Activated T-helper 1 cell treated with anti-CD3 and anti-CD28 coated beads, Interleukin-12 subunit alpha, Interleukin-12 subunit beta, Interleukin-2, Interleukin-4 antibody, amounts not matched to agents 30 ng/mL and 10 ng/mL and 1 ng/mL, durations not matched to agents 14 hours and 24 hours and 36 hours (primary cell): ENCODE results near the gene TPBGL. TPM values are rescaled to one million over a fixed set of nuclear protein-coding genes. Genes with fewer than 3 reads are reported as not detected.
A peak's percentile ranks its signal among the peaks of the same experiment; 100 is the strongest.
"Not testable (repeated sequence)": the region's sequence is repeated elsewhere in the genome, so short reads cannot be mapped to it uniquely, and the experiment has no call there.

Source experiments
- DNase-seq: peaks from one replicate; pipeline ENCODE4 v3.0.0; 2021; ENCODE audit warnings: low spot score
- H3K27ac Mint-ChIP-seq: one replicate; pipeline ENCODE4 v1.8.0; 2021; ENCODE audit warnings: mild to moderate bottlenecking, mixed read lengths
- H3K27me3 Mint-ChIP-seq: one replicate; pipeline ENCODE4 v1.8.0; 2022; ENCODE audit warnings: mild to moderate bottlenecking, moderate library complexity, mixed read lengths; ENCODE audit not compliant: insufficient read depth
- H3K36me3 Mint-ChIP-seq: one replicate; pipeline ENCODE4 v1.8.0; 2021; ENCODE audit warnings: low read depth, mixed read lengths
- H3K4me1 Mint-ChIP-seq: one replicate; pipeline ENCODE4 v1.8.0; 2021; ENCODE audit warnings: low read depth, mixed read lengths
- H3K4me3 Mint-ChIP-seq: one replicate; pipeline ENCODE4 v1.8.0; 2021; ENCODE audit warnings: mild to moderate bottlenecking, moderate library complexity, mixed read lengths
- H3K9me3 Mint-ChIP-seq: one replicate; pipeline ENCODE4 v1.8.0; 2021; ENCODE audit warnings: mixed read lengths
- intact Hi-C: fragments of 100-400 bp; cut with micrococcal nuclease; formaldehyde crosslinking; loops from one replicate; pipeline ENCODE4 v1.15.1; 2024
- total RNA-seq: library from RNA; stranded (reverse); gene quantifications from 2 replicates; pipeline ENCODE4 v1.2.3, GENCODE V29; 2022

The TPBGL gene
- total RNA-seq, 1 donor from 2014 or later = 0.34 TPM

DNA sequence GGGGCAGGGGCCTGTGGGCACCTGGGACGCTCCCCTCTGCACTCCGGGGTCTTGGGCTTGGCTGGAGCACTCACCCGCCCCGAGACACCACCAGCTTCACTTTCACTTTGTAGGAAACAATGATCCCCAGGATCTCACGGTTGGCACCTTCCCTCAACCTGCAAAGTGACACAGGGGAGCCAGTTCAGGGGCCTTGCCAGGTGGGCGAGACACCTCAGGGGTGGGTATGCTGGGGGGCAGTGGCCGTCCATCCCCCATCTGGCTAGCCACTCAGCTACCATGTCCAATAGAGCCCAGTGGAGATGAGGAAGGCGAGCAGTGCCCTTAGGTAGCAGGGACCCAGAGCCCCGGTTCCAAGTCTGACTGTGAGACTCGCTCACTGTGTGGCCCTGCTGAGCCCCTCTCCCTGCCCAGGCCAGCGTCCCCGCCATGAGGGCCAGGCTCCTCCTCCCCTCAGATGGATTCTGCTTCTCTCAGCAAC is 32.3 kb downstream of the TPBGL start:
- Mint-ChIP-seq H3K4me1 (peaks cover 27% of the 10 kb centered on the region), H3K4me3 (no peak overlapping the region), H3K9me3 (no peaks in the 10 kb centered on the region), H3K27ac (peak overlapping the region; percentile 44), H3K36me3 (peaks cover 18% of the 10 kb centered on the region), H3K27me3 (no peaks in the 10 kb centered on the region)
- DNase-seq = no peak
- intact Hi-C loops = no loop called here

DNA sequence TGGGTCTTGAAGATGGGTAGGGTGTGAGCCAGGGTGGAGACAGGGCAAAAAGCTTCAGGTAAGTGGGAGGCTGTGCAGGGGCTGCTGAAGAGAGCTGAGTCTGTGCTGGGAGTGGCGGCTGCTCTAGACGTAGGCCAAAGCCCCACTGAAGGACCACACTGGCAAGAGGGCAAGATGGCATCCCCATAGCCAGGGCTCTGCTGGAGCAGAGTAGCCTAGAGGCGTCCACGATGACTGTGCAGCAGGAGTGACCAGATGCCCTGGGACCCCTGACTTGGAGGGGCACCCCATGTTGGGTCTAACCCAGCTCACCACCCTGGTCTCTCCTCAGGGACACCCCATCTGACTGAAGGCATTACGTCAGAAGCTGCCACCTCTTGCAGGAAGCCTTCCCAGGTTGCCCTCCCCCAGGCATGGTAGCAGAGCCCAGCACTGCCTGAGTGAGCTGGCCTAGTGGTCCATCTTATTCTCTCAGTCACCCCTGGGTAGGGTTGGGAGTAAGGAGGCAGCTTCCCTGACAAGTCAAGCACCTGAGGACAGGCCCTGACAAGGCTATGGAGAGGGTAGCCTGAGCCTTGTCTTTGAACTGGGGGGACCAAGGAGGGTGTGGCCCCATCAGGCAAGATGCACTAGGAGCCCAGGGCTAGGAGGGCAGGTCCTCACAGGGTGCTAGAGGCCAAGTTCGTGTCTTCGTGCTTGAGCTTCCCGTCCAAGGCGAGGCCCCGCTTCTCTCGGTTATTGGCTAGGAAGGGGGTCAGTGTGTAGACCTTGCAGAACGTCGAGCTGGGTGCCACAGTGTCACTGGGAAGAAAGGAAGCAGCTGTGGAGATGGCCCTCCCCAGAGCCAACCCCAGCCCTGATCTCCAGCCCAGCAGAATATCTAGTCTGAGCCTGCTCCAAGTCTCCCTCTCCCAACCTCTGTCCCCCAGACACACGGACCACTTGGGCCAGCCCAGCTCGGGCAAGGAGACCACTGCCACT is 33.1 kb downstream of the TPBGL start:
- Mint-ChIP-seq H3K4me3 (no peak overlapping the region), H3K27me3 (no peaks in the 10 kb centered on the region), H3K36me3 (peaks cover 18% of the 10 kb centered on the region), H3K4me1 (peaks cover 27% of the 10 kb centered on the region), H3K9me3 (no peaks in the 10 kb centered on the region), H3K27ac (peak overlapping the region; percentile 23)
- intact Hi-C loops = no loop called here
- DNase-seq = no peak

- H3K4me3 Mint-ChIP-seq, H3K9me3 Mint-ChIP-seq, DNase-seq, H3K27ac Mint-ChIP-seq, intact Hi-C loops, H3K27me3 Mint-ChIP-seq: not testable (repeated sequence)
- H3K4me1 Mint-ChIP-seq = peaks cover 27% of the 10 kb centered on the region
- H3K36me3 Mint-ChIP-seq = peaks cover 23% of the 10 kb centered on the region
These were observed 34.1 kb downstream of the TPBGL start for GRCh38 chr11:75274716-75275115.

DNA sequence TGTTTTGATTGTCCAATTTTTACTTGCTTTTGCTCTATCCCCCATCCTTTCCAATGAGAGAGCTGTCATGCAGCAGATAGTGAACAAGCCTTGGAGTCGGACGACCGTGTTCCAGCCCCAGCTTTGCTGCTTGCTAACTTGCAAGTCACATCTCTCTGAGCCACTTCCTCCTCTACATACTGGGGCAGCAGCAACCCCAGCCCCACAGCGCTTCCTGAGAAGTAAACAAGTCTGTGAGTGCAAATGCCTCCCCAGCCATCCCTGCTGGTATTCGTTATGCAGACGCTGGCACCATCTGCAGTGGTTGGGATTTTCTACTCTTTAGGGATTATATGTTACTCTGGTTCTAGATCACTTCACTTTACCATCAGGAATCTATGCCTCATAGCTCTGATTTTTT is 35.0 kb downstream of the TPBGL start:
- DNase-seq = peak; percentile 65
- H3K36me3 Mint-ChIP-seq = peaks cover 23% of the 10 kb centered on the region
- intact Hi-C loops = no loop called here
- H3K4me3 Mint-ChIP-seq = peak overlapping the region; percentile 68
- H3K4me1 Mint-ChIP-seq = peaks cover 35% of the 10 kb centered on the region
- H3K9me3 Mint-ChIP-seq = no peaks in the 10 kb centered on the region
- H3K27ac Mint-ChIP-seq = peak overlapping the region; percentile 95
- no peaks in the 10 kb centered on the region for H3K27me3 Mint-ChIP-seq

- DNase-seq = no peak
- Mint-ChIP-seq H3K27me3 (no peaks in the 10 kb centered on the region), H3K36me3 (peaks cover 25% of the 10 kb centered on the region), H3K4me1 (peaks cover 39% of the 10 kb centered on the region), H3K9me3 (no peaks in the 10 kb centered on the region), H3K4me3 (no peak overlapping the region), H3K27ac (peak overlapping the region; percentile 95)
- intact Hi-C loops = no loop called here
These were observed 35.6 kb downstream of the TPBGL start for GRCh38 chr11:75276186-75276585.

DNA sequence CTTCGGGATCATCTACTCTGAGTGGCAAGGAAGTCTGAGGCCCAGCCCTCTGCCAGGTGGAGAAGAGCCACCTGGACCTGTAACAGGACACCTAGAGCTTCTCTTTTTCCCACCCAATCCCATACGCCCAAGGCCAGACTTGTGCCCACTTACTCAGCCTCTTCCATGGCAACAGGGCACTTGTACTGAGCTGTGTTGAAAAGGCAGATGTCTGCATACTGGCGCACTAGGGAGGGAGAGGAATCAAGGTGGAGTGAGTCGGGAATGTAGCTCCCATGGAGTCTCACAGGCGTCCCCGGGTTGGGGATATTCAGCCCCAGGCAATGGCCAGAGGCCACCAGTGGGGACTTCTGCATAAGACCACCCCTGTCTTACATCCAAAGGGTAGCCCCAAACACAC is 36.1 kb downstream of the TPBGL start:
- DNase-seq = no peak
- Mint-ChIP-seq H3K27ac (peak overlapping the region; percentile 95), H3K4me3 (no peak overlapping the region), H3K36me3 (peaks cover 21% of the 10 kb centered on the region), H3K27me3 (no peaks in the 10 kb centered on the region), H3K9me3 (no peaks in the 10 kb centered on the region), H3K4me1 (peaks cover 39% of the 10 kb centered on the region)
- intact Hi-C loops = no loop called here

GRCh38 chr11:75277211-75277805 is 36.7 kb downstream of the TPBGL start:
- H3K9me3 Mint-ChIP-seq = no peaks in the 10 kb centered on the region
- H3K36me3 Mint-ChIP-seq = peaks cover 21% of the 10 kb centered on the region
- no peaks in the 10 kb centered on the region for H3K27me3 Mint-ChIP-seq
- DNase-seq = no peak
- peak overlapping the region; percentile 48 for H3K27ac Mint-ChIP-seq
- peaks cover 39% of the 10 kb centered on the region for H3K4me1 Mint-ChIP-seq
- intact Hi-C loops = no loop called here
- no peak overlapping the region for H3K4me3 Mint-ChIP-seq

DNA sequence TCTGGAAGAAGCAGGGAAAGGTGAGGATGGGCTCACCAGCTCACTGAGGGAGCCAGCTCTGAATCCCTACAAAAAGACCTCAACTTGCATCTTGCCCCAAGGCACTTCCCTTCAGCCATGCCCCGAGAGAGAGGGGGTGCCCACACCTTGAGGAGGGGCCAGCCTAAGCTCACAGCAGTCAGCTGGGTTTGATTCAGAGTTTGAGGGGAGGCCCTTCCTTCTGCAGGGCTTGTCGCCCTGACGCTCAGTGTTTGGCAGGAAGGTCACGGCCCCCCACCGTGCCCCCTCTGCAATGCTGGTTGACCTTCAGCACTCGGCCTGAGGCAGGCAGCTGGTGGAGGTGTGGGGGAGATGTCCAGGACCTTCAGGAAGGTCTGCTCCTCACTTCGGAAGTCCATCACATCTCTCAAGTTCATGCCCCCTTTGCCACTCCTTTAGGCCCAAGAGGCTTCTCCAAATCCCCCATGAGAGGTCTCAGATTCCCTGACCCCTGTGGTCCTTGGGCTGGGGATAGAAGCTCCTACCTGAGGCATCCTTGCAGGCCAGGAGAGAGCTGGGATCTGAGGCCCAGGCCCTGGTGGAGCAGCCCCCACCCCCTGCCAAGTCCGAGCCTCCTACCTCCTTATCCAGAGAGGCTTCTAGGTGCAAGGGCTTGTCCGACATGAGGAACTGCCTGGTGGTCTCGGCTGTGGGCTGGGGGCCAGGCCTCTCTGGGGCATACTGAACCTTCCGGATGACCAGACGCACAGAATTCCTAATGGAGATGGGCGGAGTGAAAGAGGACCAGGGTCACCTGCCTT is 37.6 kb downstream of the TPBGL start:
- Mint-ChIP-seq H3K9me3 (no peaks in the 10 kb centered on the region), H3K36me3 (peaks cover 17% of the 10 kb centered on the region), H3K27ac (no peak overlapping the region), H3K27me3 (no peaks in the 10 kb centered on the region), H3K4me3 (no peak overlapping the region), H3K4me1 (peaks cover 39% of the 10 kb centered on the region)
- no peak for DNase-seq
- intact Hi-C loops = no loop called here

- Mint-ChIP-seq H3K9me3 (no peaks in the 10 kb centered on the region), H3K4me1 (peaks cover 39% of the 10 kb centered on the region), H3K4me3 (no peak overlapping the region), H3K36me3 (peaks cover 17% of the 10 kb centered on the region), H3K27ac (no peak overlapping the region), H3K27me3 (no peaks in the 10 kb centered on the region)
- no peak for DNase-seq
- intact Hi-C loops = no loop called here
These were observed 38.7 kb downstream of the TPBGL start for GRCh38 chr11:75279273-75279672.

- DNase-seq = peak; percentile 68
- Mint-ChIP-seq H3K4me3 (no peak overlapping the region), H3K27ac (no peak overlapping the region), H3K36me3 (peaks cover 17% of the 10 kb centered on the region), H3K4me1 (peaks cover 37% of the 10 kb centered on the region), H3K9me3 (no peaks in the 10 kb centered on the region), H3K27me3 (no peaks in the 10 kb centered on the region)
- intact Hi-C loops = loop anchor here (1.0 to 5.0 kb wide), 4 partner anchors 48 to 252 kb away; no protein-coding TSS in a partner anchor
These were observed 39.7 kb downstream of the TPBGL start for GRCh38 chr11:75280227-75280701.

GRCh38 chr11:75280770-75281468 is 40.3 kb downstream of the TPBGL start:
- H3K27me3 Mint-ChIP-seq = no peaks in the 10 kb centered on the region
- no peak for DNase-seq
- intact Hi-C loops = loop anchor here (1.0 to 5.0 kb wide), 4 partner anchors 47 to 251 kb away; no protein-coding TSS in a partner anchor
- H3K4me3 Mint-ChIP-seq = no peak overlapping the region
- peaks cover 30% of the 10 kb centered on the region for H3K4me1 Mint-ChIP-seq
- no peak overlapping the region for H3K27ac Mint-ChIP-seq
- H3K36me3 Mint-ChIP-seq = peaks cover 13% of the 10 kb centered on the region
- no peaks in the 10 kb centered on the region for H3K9me3 Mint-ChIP-seq
